Glomerular visceral epithelial cell (primary cell): ENCODE results near the gene TRIM39.
A peak's percentile ranks its signal among the peaks of the same experiment; 100 is the strongest.

Experiments used
- DNase-seq: peaks from one replicate; pipeline ENCODE4 v3.0.0-alpha.2; 2016; ENCODE audit errors: extremely low spot score

The TRIM39 gene

GRCh38 chr6:30327232-30327746, 562 bp downstream of the TRIM39 start:
- no peak for DNase-seq

- DNase-seq: no peak
These were observed 1.7 kb downstream of the TRIM39 start for GRCh38 chr6:30328397-30328796.

GRCh38 chr6:30329331-30329730, 2.6 kb downstream of the TRIM39 start:
- DNase-seq: no peak

GRCh38 chr6:30331981-30332380, 5.3 kb downstream of the TRIM39 start:
- DNase-seq: no peak

GRCh38 chr6:30334075-30334783, 7.5 kb downstream of the TRIM39 start:
- no peak for DNase-seq

GRCh38 chr6:30340589-30341054, 13.9 kb downstream of the TRIM39 start:
- no peak for DNase-seq

- no peak for DNase-seq
These were observed 14.5 kb downstream of the TRIM39 start for GRCh38 chr6:30341218-30341617.

GRCh38 chr6:30341728-30342127, 15.0 kb downstream of the TRIM39 start:
- DNase-seq: no peak

- no peak for DNase-seq
These were observed 17.6 kb downstream of the TRIM39 start for GRCh38 chr6:30344191-30344867.

GRCh38 chr6:30344868-30345671, 18.3 kb downstream of the TRIM39 start, which contains the start of gene RPP21:
TSS of gene RPP21 (plus strand) at chr6:30345156. CDS start at chr6:30345172, 16 bp downstream.
- peak; percentile 81 for DNase-seq

- no peak for DNase-seq
These were observed 19.1 kb downstream of the TRIM39 start for GRCh38 chr6:30345852-30346251.

GRCh38 chr6:30348957-30349356, 22.2 kb downstream of the TRIM39 start:
- DNase-seq: no peak

GRCh38 chr6:30349421-30350177, 22.9 kb downstream of the TRIM39 start:
- DNase-seq: no peak

- no peak for DNase-seq
These were observed 23.8 kb downstream of the TRIM39 start for GRCh38 chr6:30350524-30350923.

- no peak for DNase-seq
These were observed 25.8 kb downstream of the TRIM39 start for GRCh38 chr6:30352550-30352949.

GRCh38 chr6:30355281-30355680, 28.6 kb downstream of the TRIM39 start:
- DNase-seq: no peak

GRCh38 chr6:30356536-30356935, 29.8 kb downstream of the TRIM39 start:
- no peak for DNase-seq

GRCh38 chr6:30357678-30358540, 31.2 kb downstream of the TRIM39 start:
- peak; percentile 66 for DNase-seq

- DNase-seq: no peak
These were observed 32.5 kb downstream of the TRIM39 start for GRCh38 chr6:30359276-30359675.

- DNase-seq: no peak
These were observed 33.4 kb downstream of the TRIM39 start for GRCh38 chr6:30360139-30360538.
